NCI-H2029 treated with DMSO at 0.1 percent for 48 hours (cell line): ENCODE data around the gene DRD1.
"Not testable (repeated sequence)": the region's sequence is repeated elsewhere in the genome, so short reads cannot be mapped to it uniquely, and the experiment has no call there.

Source experiments
- DNase-seq: peaks from one replicate; lab custom pipeline; 2025; lab: John Stamatoyannopoulos, UW

Gene DRD1

GRCh38 chr5:175424594-175424993, 19.4 kb downstream of the DRD1 start:
- not testable (repeated sequence) for DNase-seq

GRCh38 chr5:175422058-175422457, 21.9 kb downstream of the DRD1 start:
- DNase-seq = no peak

- no peak for DNase-seq
Observed at GRCh38 chr5:175420383-175420782, 23.6 kb downstream of the DRD1 start.

- DNase-seq = no peak
Observed at GRCh38 chr5:175418251-175418650, 25.7 kb downstream of the DRD1 start.

DNA sequence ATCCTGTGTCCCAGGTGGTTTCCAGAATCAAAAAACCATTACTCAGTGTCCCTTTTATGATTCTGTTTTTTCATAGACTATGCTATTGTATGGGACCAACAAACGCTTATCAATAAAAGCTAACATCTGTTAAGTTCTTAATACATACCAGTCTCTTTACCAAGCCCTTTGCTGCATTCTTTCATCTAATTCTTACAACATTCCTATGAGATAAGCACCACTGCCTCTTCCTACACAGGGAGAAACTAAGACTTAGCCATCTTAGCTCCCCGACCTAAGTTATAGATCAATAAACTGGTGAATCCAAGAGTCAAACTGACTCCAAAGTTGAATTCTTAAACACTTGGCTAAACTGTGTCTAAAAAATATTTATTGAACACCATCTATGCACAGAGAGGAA, 26.6 kb downstream of the DRD1 start:
- DNase-seq = no peak

GRCh38 chr5:175415303-175415702, 28.7 kb downstream of the DRD1 start:
- DNase-seq = no peak

DNA sequence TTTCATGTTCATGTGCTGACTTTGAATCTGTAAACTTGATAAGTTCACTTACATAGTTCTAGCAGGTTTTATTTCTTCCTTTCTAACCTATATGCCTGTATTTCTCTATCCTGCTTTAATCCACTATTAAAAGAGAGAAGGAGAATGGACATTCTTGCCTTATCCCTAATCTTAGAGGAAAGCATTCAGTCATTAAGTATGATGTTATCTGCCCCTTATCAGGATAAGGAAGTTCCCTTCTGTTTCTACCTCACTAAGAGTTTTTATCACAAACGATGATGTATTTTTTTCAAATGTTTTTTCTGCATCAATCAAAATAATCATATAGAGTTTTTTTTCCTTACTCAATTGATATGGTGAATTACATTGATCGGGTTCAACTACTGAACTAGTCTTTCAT, 33.1 kb downstream of the DRD1 start:
- no peak for DNase-seq

DNA sequence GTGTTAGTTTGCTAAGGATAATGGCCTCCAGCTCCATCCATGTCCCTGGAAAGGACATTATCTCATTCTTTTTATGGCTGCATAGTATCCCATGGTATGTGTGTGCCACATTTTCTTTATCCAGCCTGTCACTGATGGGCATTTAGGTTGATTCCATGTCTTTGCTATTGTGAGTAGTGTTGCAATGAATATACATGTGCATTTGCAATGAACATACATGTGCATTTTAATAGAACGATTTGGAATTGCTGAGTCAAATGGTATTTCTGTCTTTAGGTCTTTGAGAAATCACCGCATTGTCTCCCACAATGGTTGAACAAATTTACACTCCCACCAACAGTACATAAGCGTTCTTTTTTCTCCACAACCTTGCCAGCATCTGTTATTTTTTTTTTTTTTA, 37.7 kb downstream of the DRD1 start:
- DNase-seq = no peak

DNA sequence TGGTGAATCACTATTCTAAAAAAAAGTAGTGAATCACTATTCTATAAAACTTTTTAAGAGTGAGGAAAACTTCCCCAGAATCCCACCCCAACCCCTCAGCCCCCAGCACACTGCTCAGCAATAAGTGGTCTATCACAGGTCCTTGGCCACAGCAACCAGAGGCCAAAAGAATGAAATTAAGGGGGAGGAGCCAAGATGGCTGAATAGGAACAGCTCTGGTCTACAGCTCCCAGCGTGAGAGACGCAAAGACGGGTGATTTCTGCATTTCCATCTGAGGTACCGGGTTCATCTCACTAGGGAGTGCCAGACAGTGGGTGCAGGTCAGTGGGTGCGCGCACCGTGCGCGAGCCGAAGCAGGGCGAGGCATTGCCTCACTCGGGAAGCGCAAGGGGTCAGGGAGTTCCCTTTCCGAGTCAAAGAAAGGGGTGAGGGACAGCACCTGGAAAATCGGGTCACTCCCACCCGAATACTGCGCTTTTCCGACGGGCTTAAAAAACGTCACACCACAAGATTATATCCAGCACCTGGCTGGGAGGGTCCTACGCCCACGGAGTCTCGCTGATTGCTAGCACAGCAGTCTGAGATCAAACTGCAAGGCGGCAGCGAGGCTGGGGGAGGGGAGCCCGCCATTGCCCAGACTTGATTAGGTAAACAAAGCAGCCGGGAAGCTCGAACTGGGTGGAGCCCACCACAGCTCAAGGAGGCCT, 46.2 kb downstream of the DRD1 start:
- not testable (repeated sequence) for DNase-seq

- not testable (repeated sequence) for DNase-seq
Observed at GRCh38 chr5:175395430-175395829, 48.6 kb downstream of the DRD1 start.

DNA sequence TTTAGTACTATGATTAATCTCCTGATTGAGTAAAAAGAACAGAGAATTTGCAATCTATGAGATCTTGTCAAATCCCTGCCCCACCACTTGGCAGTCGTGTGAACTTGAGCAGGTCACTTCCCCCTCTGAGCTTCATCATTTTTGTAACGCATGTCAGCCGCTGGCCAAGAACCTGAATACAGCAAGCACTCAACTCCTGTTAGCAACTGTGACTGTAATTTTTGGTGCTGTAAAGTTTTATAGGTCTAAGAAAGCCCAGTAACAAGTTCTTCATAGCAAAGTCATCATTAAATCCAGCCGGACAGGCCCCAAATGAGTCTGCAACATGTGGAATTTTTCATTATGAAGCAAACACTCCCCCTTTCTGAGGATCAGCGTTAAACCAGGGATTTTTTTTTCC, 49.4 kb downstream of the DRD1 start:
- DNase-seq = no peak

DNA sequence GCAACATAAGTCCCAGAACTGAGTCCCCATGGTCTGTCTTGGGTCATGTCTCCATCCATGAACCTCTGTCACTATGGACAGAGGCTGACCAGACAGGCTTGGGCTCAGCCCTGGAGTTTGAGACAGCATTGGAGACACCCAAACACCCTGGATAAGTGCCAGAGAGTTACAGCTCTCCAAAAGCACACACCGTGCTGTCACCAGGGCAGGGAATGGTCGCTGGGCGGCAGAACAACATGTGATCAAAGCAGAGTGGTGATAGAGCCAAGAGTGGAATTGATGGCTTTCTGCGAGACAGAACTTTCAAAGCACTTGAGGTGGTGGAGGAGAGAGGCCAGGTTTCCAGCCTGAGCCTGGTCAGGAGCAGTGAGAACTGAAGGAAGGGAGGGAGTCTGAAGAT, 50.1 kb downstream of the DRD1 start:
- no peak for DNase-seq

DNA sequence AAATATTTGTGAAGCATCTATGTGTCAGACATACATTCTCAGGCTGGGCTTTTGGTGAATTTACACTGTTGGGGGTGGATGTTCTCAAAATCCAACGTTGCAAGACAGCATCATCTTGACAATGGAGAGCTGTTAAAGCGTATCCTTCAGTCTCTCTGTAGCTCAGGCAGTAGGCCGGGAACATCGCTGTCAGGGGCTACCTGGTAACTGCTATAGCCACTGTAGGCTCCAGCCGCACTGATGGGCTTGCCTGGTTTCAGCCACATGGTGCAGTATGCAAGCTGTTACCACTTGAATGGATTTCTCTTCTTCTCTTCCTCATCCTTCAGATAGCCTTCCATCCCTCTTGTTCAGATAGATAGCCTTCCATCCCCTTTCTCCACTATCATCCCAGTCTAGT, 51.7 kb downstream of the DRD1 start:
- DNase-seq = no peak

DNA sequence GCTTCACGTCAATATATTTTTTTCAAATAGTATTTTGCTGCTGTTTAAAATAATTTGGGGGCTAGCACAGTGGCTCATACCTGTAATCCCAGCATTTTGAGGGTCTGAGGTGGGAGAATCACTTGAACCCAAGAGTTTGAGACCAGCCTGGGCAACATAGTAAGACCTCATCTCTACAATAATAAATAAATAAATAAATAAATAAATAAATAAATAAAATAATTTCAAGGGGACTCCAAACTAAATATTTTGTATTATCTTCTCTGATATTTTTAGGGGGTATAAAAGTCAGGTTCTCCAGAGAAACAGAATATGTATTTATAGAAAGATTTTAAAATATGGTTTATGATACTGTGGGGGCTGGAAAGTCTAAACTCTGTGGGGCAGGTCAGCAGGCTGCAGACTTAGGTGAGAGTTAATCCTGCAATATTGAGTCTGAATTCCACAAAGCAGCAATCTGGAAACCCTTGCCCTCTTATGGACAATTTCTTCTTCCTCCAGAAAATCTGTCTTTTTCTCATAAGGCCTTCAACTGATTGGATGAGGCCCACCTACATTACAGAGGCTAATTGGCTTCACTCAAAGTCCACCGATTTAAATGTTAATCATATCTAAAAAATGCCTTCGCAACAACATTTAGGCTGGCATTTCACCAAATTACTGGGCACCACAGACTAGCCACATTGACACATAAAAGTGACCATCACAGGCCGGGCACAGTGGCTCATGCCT, 53.5 kb downstream of the DRD1 start:
- no peak for DNase-seq
